B cell (primary cell): ENCODE results near the gene TM9SF2. TPM values are rescaled to one million over a fixed set of nuclear protein-coding genes. Genes with fewer than 3 reads are reported as not detected.

ENCODE experiments used
- ATAC-seq: fragments of 200-7000 bp; cut with Tn5 transposase; one replicate; pipeline ENCODE4 v1.10.0; 2021; ENCODE audit warnings: low read depth, mild to moderate bottlenecking, moderate number of reproducible peaks, moderate library complexity
- CTCF ChIA-PET: fragments of 350-600 bp; sonication (Branson Sonifier 250); formaldehyde crosslinking; loops from one replicate; lab custom pipeline; 2021; ENCODE audit warnings: antibody characterized with exemption, inconsistent platforms; lab: Charles Lee
- POLR2A ChIA-PET: fragments of 350-600 bp; sonication (Branson Sonifier 250); formaldehyde crosslinking; loops from one replicate; lab custom pipeline; 2021; ENCODE audit warnings: antibody characterized with exemption; lab: Charles Lee
- DNase-seq: peaks from one replicate; pipeline ENCODE4 v3.0.0; 2013
- H2AFZ ChIP-seq: 2 replicates; pipeline ENCODE4 v1.6.1; 2012; ENCODE audit warnings: mild to moderate bottlenecking, low read depth, low read length; ENCODE audit not compliant: insufficient read depth, poor library complexity, severe bottlenecking
- H3K27ac ChIP-seq, 2 donors: 1 replicate in 1 of 2; 2 replicates in 1 of 2; pipeline ENCODE4 v1.5.1; 2012 to 2013; ENCODE audit warnings: low read length in 2 of 2, mild to moderate bottlenecking in 2 of 2, moderate library complexity in 1 of 2
- H3K27me3 ChIP-seq, 4 experiments: fragments of 200-600 bp in 1 of 4; sonication (generic) in 1 of 4; replicated peaks in 1 of 4; 1 replicate in 2 of 4; 2 replicates in 2 of 4; pipeline versions ENCODE4 v1.6.1 to v1.7.0; 2013 to 2016; ENCODE audit warnings: low read length in 3 of 4, mild to moderate bottlenecking in 2 of 4, mixed read lengths in 1 of 4, moderate library complexity in 1 of 4; ENCODE audit not compliant: insufficient read depth in 4 of 4, control insufficient read depth in 3 of 4; ENCODE audit errors: control extremely low read depth in 1 of 4
- H3K36me3 ChIP-seq, 2 experiments: replicated peaks in 1 of 2; 1 replicate in 1 of 2; 2 replicates in 1 of 2; pipeline versions ENCODE4 v1.6.1 to v1.7.1; 2013; ENCODE audit warnings: low read length in 1 of 2; ENCODE audit not compliant: insufficient read depth in 2 of 2, control insufficient read depth in 1 of 2; ENCODE audit errors: control extremely low read depth in 1 of 2, extremely low read depth in 1 of 2
- H3K4me1 ChIP-seq, 2 donors: fragments of 200-600 bp in 1 of 2; sonication (generic) in 1 of 2; 1 replicate in 1 of 2; 2 replicates in 1 of 2; pipeline versions ENCODE4 v1.5.1 to v1.6.1; 2013 to 2017; ENCODE audit warnings: low read length in 2 of 2; ENCODE audit not compliant: control insufficient read depth in 2 of 2, insufficient read depth in 2 of 2
- H3K4me2 ChIP-seq: replicated peaks from 2 replicates; pipeline ENCODE3; 2012; ENCODE audit warnings: mild to moderate bottlenecking, low read depth, low read length; ENCODE audit not compliant: poor library complexity, severe bottlenecking
- H3K4me3 ChIP-seq, 5 experiments: fragments of 200-600 bp in 1 of 5; sonication (generic) in 1 of 5; 1 replicate in 3 of 5; 2 replicates in 2 of 5; pipeline versions ENCODE4 v1.5.1 to v1.7.0; 2011 to 2016; ENCODE audit warnings: low read length in 4 of 5, mild to moderate bottlenecking in 4 of 5, low read depth in 2 of 5, control low read depth in 1 of 5, moderate library complexity in 1 of 5; ENCODE audit not compliant: insufficient read depth in 1 of 5; ENCODE audit errors: control extremely low read depth in 1 of 5, extremely low read depth in 1 of 5
- H3K79me2 ChIP-seq: fragments of 200-600 bp; sonication (generic); one replicate; pipeline ENCODE4 v1.6.0; 2016; ENCODE audit warnings: low read length; ENCODE audit not compliant: control insufficient read depth, insufficient read depth
- H3K9ac ChIP-seq: fragments of 200-600 bp; sonication (generic); 2 replicates; pipeline ENCODE4 v1.6.1; 2017; ENCODE audit warnings: mild to moderate bottlenecking, low read length, moderate library complexity
- H3K9me3 ChIP-seq, 3 donors: one replicate each; pipeline versions ENCODE4 v1.6.1 to v1.7.1; 2013; ENCODE audit warnings: low read length in 2 of 3; ENCODE audit not compliant: control insufficient read depth in 2 of 3, insufficient read depth in 1 of 3; ENCODE audit errors: control extremely low read depth in 1 of 3
- H4K20me1 ChIP-seq: 2 replicates; pipeline ENCODE4 v1.6.0; 2012; ENCODE audit warnings: mild to moderate bottlenecking, low read length; ENCODE audit not compliant: insufficient read depth, control insufficient read depth, poor library complexity, severe bottlenecking
- H3K27ac Mint-ChIP-seq: one replicate; pipeline ENCODE4 v1.8.0; 2021; ENCODE audit warnings: mixed read lengths
- H3K27me3 Mint-ChIP-seq: one replicate; pipeline ENCODE4 v1.8.0; 2021; ENCODE audit warnings: mixed read lengths
- H3K4me1 Mint-ChIP-seq: one replicate; pipeline ENCODE4 v1.8.0; 2021; ENCODE audit warnings: mixed read lengths
- H3K4me3 Mint-ChIP-seq: one replicate; pipeline ENCODE4 v1.8.0; 2021; ENCODE audit warnings: mixed read lengths
- H3K9me3 Mint-ChIP-seq: one replicate; pipeline ENCODE4 v1.8.0; 2022; ENCODE audit warnings: mixed read lengths; ENCODE audit not compliant: insufficient read depth
- CTCF ChIP-seq: fragments of 200-600 bp; IDR thresholded peaks from one replicate; pipeline ENCODE4 v1.8.0; 2022; ENCODE audit warnings: antibody characterized with exemption, mild to moderate bottlenecking
- EZH2 ChIP-seq: IDR thresholded peaks from 2 replicates; pipeline ENCODE4 v1.6.1; 2012; ENCODE audit warnings: borderline replicate concordance, low read depth, mild to moderate bottlenecking, moderate library complexity, low read length; ENCODE audit not compliant: insufficient read depth, poor library complexity, severe bottlenecking
- WGBS: methylation state at CpG from one replicate; pipeline ENCODE4 v1.1.5; 2013; ENCODE audit warnings: missing lambda C conversion rate; ENCODE audit not compliant: insufficient coverage; 5-methylcytosine and 5-hydroxymethylcytosine counted together
- intact Hi-C: fragments of 100-400 bp; cut with micrococcal nuclease; formaldehyde crosslinking; loops from one replicate; pipeline ENCODE4 v1.10.0; 2022
- polyA plus RNA-seq: library from polyadenylated mRNA; depleted of rRNA; stranded (reverse); fragments of >200 nt; gene quantifications from 2 replicates; pipeline ENCODE4 v1.2.3, GENCODE V29; 2012
- small RNA-seq: library from RNA; depleted of rRNA; stranded (forward); fragments of <200 nt; gene quantifications from one replicate; pipeline ENCODE3, GENCODE V24; 2012; ENCODE audit warnings: low replicate concordance, low read depth; ENCODE audit not compliant: insufficient read length
- total RNA-seq, 2 donors: library from RNA; stranded (reverse); fragments of 120-200 nt in 1 of 2; gene quantifications; 1 replicate in 1 of 2; 2 replicates in 1 of 2; pipeline versions ENCODE4 v1.2.3 to v1.2.4, GENCODE V29; 2013 to 2022

Gene TM9SF2
- total and polyA plus RNA-seq, 2 donors (not counting 1 experiment from before 2014, with no cell fraction given), result 20.2 to 63.6 TPM

GRCh38 chr13:99610702-99611289 is 109.5 kb downstream of the TM9SF2 start:
- DNase-seq (no peak), ATAC-seq (no peak)
- Histone ChIP-seq H3K36me3 (no peaks in the 10 kb centered on the region), H3K4me2 (no peak overlapping the region), H4K20me1 (no peaks in the 10 kb centered on the region), H3K4me3 (no peak overlapping the region), H3K4me1 (peaks cover 7 to 13% of the 10 kb centered on the region in 2 donors), H3K9me3 (no peaks in the 10 kb centered on the region), H3K27ac (no peak overlapping the region), H2AFZ (no peak overlapping the region), H3K9ac (no peak overlapping the region), H3K27me3 (no peaks in the 10 kb centered on the region), H3K79me2 (peaks cover 34% of the 10 kb centered on the region)
- no peaks in the 10 kb centered on the region for H3K9me3 Mint-ChIP-seq
- TF ChIP-seq CTCF, result no peak
- TF ChIP-seq EZH2, result no peak
- no peak overlapping the region for H3K4me3 Mint-ChIP-seq
- intact Hi-C loops, result no loop called here
- CTCF ChIA-PET, result interaction anchor here (0.9 to 1.7 kb wide), 5 partner anchors 68 to 434 kb away, joined by 3 to 6 read pairs (median 3); no protein-coding TSS in a partner anchor
- H3K27ac Mint-ChIP-seq, result peak overlapping the region; percentile 46
- no peaks in the 10 kb centered on the region for H3K27me3 Mint-ChIP-seq
- peaks cover 39% of the 10 kb centered on the region for H3K4me1 Mint-ChIP-seq
- WGBS, result 100% methylated on average over 1 of the region's 4 CpGs
- POLR2A ChIA-PET, result no interaction called here

Small RNA genes within 50 kb of the gene (small RNA-seq; reads per million reads assigned to genes)
- gene AL139035.1, result not detected

Other genes with a start within 250 kb of the TM9SF2 start
- gene GPR18, start 243.1 kb upstream of the TM9SF2 start, total RNA-seq, result 17.6 and 19.1 TPM in 2 replicates
- 31.3 and 54.8 TPM in 2 replicates for gene GPR18, start 243.1 kb upstream of the TM9SF2 start, polyA plus RNA-seq
- gene GPR183, start 194.1 kb upstream of the TM9SF2 start, total RNA-seq, result 240 and 256 TPM in 2 replicates
- 38.9 and 150 TPM in 2 replicates for gene GPR183, start 194.1 kb upstream of the TM9SF2 start, polyA plus RNA-seq
- 10.0 and 10.3 TPM in 2 replicates for gene CLYBL, start 105.2 kb downstream of the TM9SF2 start, total RNA-seq
- gene CLYBL, start 105.2 kb downstream of the TM9SF2 start, polyA plus RNA-seq, result 6.0 and 7.4 TPM in 2 replicates